Progenitor cell of endocrine pancreas (in vitro differentiated cells): ENCODE measurements around the gene SLC35G4. TPM values are rescaled to one million over a fixed set of nuclear protein-coding genes. Genes with fewer than 3 reads are reported as not detected.

Source experiments
- DNase-seq: peaks from one replicate; pipeline ENCODE4 v3.0.0; 2021; ENCODE audit warnings: low spot score; ENCODE audit not compliant: unreplicated experiment
- H3K27ac Mint-ChIP-seq: 2 replicates; pipeline ENCODE4 v1.8.0; 2021; ENCODE audit warnings: mild to moderate bottlenecking, moderate library complexity, mixed read lengths
- H3K27me3 Mint-ChIP-seq: 2 replicates; pipeline ENCODE4 v1.8.0; 2021; ENCODE audit warnings: mixed read lengths
- H3K36me3 Mint-ChIP-seq: 2 replicates; pipeline ENCODE4 v1.8.0; 2022; ENCODE audit warnings: mixed read lengths; ENCODE audit not compliant: insufficient read depth
- H3K4me1 Mint-ChIP-seq: 2 replicates; pipeline ENCODE4 v1.8.0; 2021; ENCODE audit warnings: low read depth, mixed read lengths
- H3K4me3 Mint-ChIP-seq: 2 replicates; pipeline ENCODE4 v1.8.0; 2021; ENCODE audit warnings: low read depth, mild to moderate bottlenecking, moderate library complexity, mixed read lengths
- H3K9me3 Mint-ChIP-seq: 2 replicates; pipeline ENCODE4 v1.8.0; 2021; ENCODE audit warnings: low read depth, mixed read lengths
- CTCF ChIP-seq: fragments of 200-600 bp; sonication (generic); IDR thresholded peaks from one replicate; pipeline ENCODE4 v1.5.0; 2021; ENCODE audit warnings: antibody characterized with exemption, mild to moderate bottlenecking; ENCODE audit not compliant: unreplicated experiment
- microRNA-seq: library from miRNA; unstranded; fragments of <30 nt; microRNA quantifications from one replicate; pipeline ENCODE4 v1.1.0, GENCODE V29; 2020; ENCODE audit warnings: borderline number of aligned reads; ENCODE audit not compliant: unreplicated experiment
- total RNA-seq: library from RNA; stranded (reverse); gene quantifications from 2 replicates; pipeline ENCODE4 v1.2.1, GENCODE V29; 2021

SLC35G4 gene
- total RNA-seq, 1 donor from 2014 or later, result not detected

- H3K4me1 Mint-ChIP-seq, result no peaks in the 10 kb centered on the region
- no peaks in the 10 kb centered on the region for H3K9me3 Mint-ChIP-seq
- no peak for TF ChIP-seq CTCF
- H3K27me3 Mint-ChIP-seq, result peaks cover 39% of the 10 kb centered on the region
- DNase-seq, result no peak
- H3K4me3 Mint-ChIP-seq, result no peak overlapping the region
- H3K36me3 Mint-ChIP-seq, result no peaks in the 10 kb centered on the region
- no peak overlapping the region for H3K27ac Mint-ChIP-seq
Observed at GRCh38 chr18:11657152-11657551, 47.8 kb downstream of the SLC35G4 start.

- Mint-ChIP-seq H3K27ac (no peak overlapping the region), H3K9me3 (no peaks in the 10 kb centered on the region), H3K27me3 (peaks cover 39% of the 10 kb centered on the region), H3K36me3 (no peaks in the 10 kb centered on the region), H3K4me3 (no peak overlapping the region), H3K4me1 (no peaks in the 10 kb centered on the region)
- TF ChIP-seq CTCF, result no peak
- no peak for DNase-seq
Observed at GRCh38 chr18:11657554-11657953, 48.2 kb downstream of the SLC35G4 start.

GRCh38 chr18:11658019-11658418 lies 48.6 kb downstream of the SLC35G4 start:
- no peak for TF ChIP-seq CTCF
- H3K27me3 Mint-ChIP-seq, result peaks cover 39% of the 10 kb centered on the region
- H3K36me3 Mint-ChIP-seq, result no peaks in the 10 kb centered on the region
- H3K4me1 Mint-ChIP-seq, result no peaks in the 10 kb centered on the region
- H3K27ac Mint-ChIP-seq, result no peak overlapping the region
- no peak for DNase-seq
- H3K4me3 Mint-ChIP-seq, result no peak overlapping the region
- H3K9me3 Mint-ChIP-seq, result no peaks in the 10 kb centered on the region

GRCh38 chr18:11658989-11659388 lies 49.6 kb downstream of the SLC35G4 start:
- no peak for TF ChIP-seq CTCF
- Mint-ChIP-seq H3K27ac (no peak overlapping the region), H3K36me3 (no peaks in the 10 kb centered on the region), H3K4me1 (no peaks in the 10 kb centered on the region), H3K4me3 (no peak overlapping the region), H3K27me3 (peaks cover 36% of the 10 kb centered on the region), H3K9me3 (no peaks in the 10 kb centered on the region)
- DNase-seq, result no peak

Small RNA genes lying within 50 kb of the gene (microRNA-seq; reads per million reads assigned to microRNA genes)
- not detected for gene MIR7153

Other genes with a start within 250 kb of the SLC35G4 start
- gene GNAL, start 79.7 kb downstream of the SLC35G4 start, total RNA-seq, result 10.0 and 10.5 TPM in 2 replicates
- 48.0 and 48.3 TPM in 2 replicates for gene CHMP1B, start 241.8 kb downstream of the SLC35G4 start, total RNA-seq